Fibroblast of the aortic adventitia (primary cell): Measurements from ENCODE around the gene MYH16. TPM values are rescaled to one million over a fixed set of nuclear protein-coding genes. Genes with fewer than 3 reads are reported as not detected.
"Not testable (repeated sequence)": the region's sequence is repeated elsewhere in the genome, so short reads cannot be mapped to it uniquely, and the experiment has no call there.

Source experiments
- DNase-seq: peaks from one replicate; pipeline ENCODE4 v3.0.0-alpha.2; 2010; ENCODE audit warnings: low read depth
- H3K4me3 ChIP-seq: 2 replicates; pipeline ENCODE4 v1.5.1; 2011; ENCODE audit warnings: low read depth, mild to moderate bottlenecking, control low read depth, low read length, moderate library complexity
- CTCF ChIP-seq: IDR thresholded peaks from 2 replicates; pipeline ENCODE4 v1.5.1; 2011; ENCODE audit warnings: mild to moderate bottlenecking, low read length, control low read depth, inconsistent platforms; ENCODE audit not compliant: insufficient read depth
- total RNA-seq: library from RNA; depleted of rRNA; stranded (reverse); fragments of >200 nt; gene quantifications from 2 replicates; pipeline ENCODE4 v1.2.3, GENCODE V29; 2012; ENCODE audit warnings: low replicate concordance

Gene MYH16
- total RNA-seq, 1 donor = not detected

DNA sequence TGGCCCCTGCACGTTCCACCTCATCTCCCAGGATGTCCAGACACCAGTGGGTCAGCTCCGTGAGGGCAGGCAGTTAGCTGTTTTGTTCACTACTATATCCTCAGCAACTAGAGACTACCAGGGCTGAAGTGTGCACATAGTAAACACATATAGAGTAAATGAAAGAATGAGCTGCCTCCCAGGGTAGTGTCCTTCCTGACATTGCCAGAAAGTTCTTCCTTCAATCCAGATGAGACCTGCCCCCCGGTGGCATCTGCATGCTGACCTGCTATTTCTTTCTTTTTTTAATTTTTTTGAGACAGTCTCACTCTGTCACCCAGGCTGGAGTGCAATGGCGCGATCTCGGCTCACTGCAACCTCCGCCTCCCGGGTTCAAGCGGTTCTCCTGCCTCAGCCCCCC is 39.1 kb downstream of the MYH16 start:
- DNase-seq = no peak
- H3K4me3 ChIP-seq = no peak overlapping the region
- TF ChIP-seq CTCF = no peak

GRCh38 chr7:99312316-99313203 is 39.9 kb downstream of the MYH16 start:
- TF ChIP-seq CTCF = peak; percentile 92
- no peak overlapping the region for H3K4me3 ChIP-seq
- peak; percentile 74 for DNase-seq

- TF ChIP-seq CTCF = no peak
- DNase-seq = no peak
- no peak overlapping the region for H3K4me3 ChIP-seq
Measured at GRCh38 chr7:99313204-99313573, 40.5 kb downstream of the MYH16 start.

DNA sequence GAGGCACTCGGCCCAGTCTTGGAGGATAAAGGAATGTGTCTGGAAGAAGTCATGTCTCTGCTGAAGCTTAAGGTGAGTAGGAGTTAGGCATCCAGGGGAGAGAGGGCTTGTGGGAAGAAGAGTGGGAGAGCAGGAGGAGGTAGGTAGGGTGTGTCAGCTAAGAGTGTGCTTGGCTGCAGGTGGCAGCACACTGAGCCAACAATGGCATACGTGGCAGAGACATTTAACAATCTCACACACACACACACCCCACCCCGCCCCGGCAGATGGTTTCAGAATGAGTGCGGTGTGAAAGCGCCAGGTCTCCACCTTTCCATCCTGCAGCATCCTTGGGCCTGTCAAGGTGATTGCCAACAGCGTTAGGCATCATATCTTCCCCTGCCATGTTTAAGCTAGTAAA is 41.9 kb downstream of the MYH16 start:
- DNase-seq = no peak
- H3K4me3 ChIP-seq = no peak overlapping the region
- no peak for TF ChIP-seq CTCF

DNA sequence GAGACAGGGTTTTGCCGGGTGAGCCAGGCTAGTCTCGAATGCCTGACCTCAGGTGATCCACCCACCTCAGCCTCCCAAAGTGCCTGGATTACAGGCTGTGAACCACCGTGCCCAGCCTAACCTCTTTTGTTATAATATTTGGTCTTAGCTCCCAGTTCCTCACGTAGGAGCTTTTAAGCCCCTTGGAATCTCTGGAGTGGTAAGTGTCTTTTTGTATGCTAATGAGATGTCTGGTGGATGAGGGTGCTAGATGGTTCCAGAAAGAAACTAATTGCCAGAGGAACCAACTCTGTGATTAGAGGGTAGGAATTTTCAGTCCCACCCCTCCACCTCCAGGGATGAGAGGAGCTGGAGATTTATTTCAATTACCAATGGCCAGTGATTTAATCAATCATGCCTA is 47.7 kb downstream of the MYH16 start:
- TF ChIP-seq CTCF = no peak
- no peak overlapping the region for H3K4me3 ChIP-seq
- DNase-seq = no peak

- not testable (repeated sequence) for H3K4me3 ChIP-seq, DNase-seq
Measured at GRCh38 chr7:99322659-99323058, 50.0 kb downstream of the MYH16 start.

GRCh38 chr7:99324559-99324958 is 51.9 kb downstream of the MYH16 start:
- no peak for TF ChIP-seq CTCF
- DNase-seq = no peak
- H3K4me3 ChIP-seq = peak overlapping the region; percentile 99
